Fibroblast of lung (primary cell): ENCODE measurements around the gene GRIK2.

ENCODE experiments used
- CTCF ChIP-seq, 2 donors: IDR thresholded peaks in 1 of 2; conservative IDR thresholded peaks in 1 of 2; 1 replicate in 1 of 2; 2 replicates in 1 of 2; pipeline ENCODE4 v1.5.1; 2011 to 2012; ENCODE audit warnings: low read length in 2 of 2, control low read depth in 1 of 2, inconsistent platforms in 1 of 2, low read depth in 1 of 2, mild to moderate bottlenecking in 1 of 2
- EZH2 ChIP-seq: IDR thresholded peaks from 2 replicates; pipeline ENCODE4 v1.5.1; 2012; ENCODE audit warnings: low read length, control low read depth, mild to moderate bottlenecking; ENCODE audit errors: missing control alignments

- TF ChIP-seq CTCF (conservative IDR thresholded peaks at IDR 0.05 in 1 of 2, IDR thresholded peaks at IDR 0.05 in 1 of 2; ENCODE audit: low read depth in 1 of 2, low read length in 2 of 2) (no peak), EZH2 (no peak)
Observed at GRCh38 chr6:101956961-101957360, 563.5 kb downstream of the GRIK2 start.
